NCI-H2227 treated with DMSO at 0.1 percent for 48 hours (cell line): ENCODE data around the gene HDHD3.
"Not testable (repeated sequence)": the region's sequence is repeated elsewhere in the genome, so short reads cannot be mapped to it uniquely, and the experiment has no call there.

Experiments used
- DNase-seq: peaks from one replicate; lab custom pipeline; 2025; lab: John Stamatoyannopoulos, UW

HDHD3 gene

GRCh38 chr9:113389451-113389850 is 12.7 kb upstream of the HDHD3 start:
- no peak for DNase-seq

DNA sequence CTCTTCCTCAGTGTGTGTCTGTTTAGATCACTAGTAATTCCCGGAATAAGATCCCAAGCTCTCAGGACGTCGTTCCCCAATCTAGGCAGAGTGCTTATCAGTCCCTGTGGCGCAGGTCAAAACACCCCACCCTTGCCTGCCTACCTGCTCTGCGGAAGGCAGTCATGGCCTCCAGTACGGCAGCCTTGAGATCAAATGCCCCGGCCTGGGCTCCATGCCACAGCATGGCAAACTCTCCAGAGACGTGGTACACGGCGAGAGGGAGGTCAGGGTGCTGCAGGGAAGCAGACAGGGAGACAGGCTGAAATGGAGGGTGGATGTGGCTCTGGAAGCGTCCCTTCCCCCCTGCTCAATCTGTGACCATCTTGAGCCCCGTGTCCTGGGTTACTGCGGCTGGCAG is 12.0 kb upstream of the HDHD3 start:
- no peak for DNase-seq

- no peak for DNase-seq
Observed at GRCh38 chr9:113387560-113388230, 10.9 kb upstream of the HDHD3 start.

GRCh38 chr9:113386571-113387393 is 10.0 kb upstream of the HDHD3 start:
- DNase-seq, result no peak

DNA sequence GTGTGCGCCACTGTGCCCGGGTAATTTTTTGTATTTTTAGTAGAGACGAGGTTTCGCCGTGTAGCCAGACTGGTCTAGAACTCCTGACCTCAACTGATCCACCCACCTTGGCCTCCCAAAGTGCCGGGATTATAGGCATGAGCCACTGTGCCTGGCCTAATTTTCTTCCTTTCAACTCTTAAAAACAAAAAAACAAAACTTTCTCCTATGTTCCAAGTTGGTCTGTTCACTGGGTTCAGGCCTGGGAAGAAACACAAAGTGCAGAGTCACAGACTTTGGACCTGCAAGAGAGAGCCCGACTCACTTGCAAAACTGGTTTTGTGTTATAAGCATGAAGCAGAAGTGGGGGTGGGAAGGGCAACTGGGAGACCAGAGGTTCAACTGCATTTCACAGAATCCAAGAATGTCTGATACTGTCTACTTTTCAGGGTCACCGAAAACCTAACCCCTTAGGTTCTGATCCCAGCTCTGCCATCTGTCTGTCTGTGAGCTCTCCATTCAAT is 5.2 kb upstream of the HDHD3 start:
- DNase-seq, result no peak

DNA sequence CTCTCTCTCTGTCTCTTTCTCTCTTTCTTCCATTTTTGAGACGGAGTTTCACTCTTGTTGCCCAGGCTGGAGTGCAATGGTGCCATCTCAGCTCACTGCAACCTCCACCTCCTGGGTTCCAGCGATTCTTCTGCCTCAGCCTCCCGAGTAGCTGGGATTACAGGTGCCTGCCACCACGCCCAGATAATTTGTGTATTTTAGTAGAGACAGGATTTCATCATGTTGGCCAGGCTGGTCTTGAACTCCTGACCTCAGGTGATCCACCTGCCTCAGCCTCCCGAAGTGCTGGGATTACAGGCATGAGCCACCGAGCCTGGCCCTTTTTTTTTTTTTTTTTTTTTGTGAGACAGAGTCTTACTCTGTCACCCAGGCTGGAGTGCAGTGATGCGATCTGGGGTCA is 4.7 kb upstream of the HDHD3 start:
- DNase-seq, result not testable (repeated sequence)

DNA sequence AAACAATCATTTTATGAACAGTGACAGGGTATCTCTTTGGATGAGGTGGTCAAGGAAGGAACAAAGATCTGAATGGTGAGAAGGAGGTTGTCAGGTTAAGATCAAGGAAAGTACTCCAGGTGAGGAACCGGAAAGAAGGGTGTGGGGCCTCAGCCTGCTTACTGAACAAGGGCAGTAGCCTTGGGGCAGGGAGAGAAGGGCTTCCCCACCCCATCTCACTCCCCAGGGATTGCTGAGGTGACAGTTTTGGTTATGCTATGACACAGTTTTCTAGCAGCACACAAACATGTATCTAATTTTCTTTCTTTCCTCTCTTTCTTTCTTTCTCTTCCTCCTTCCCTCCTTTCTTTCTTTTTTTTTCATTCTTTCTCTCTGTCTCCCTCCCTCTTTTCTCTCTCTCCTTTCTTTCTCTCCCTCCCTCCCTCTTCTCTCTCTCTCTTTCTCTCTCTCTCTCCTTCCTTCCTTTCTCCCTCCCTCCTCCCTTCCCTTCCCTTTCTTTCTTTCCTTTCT is 4.1 kb upstream of the HDHD3 start:
- no peak for DNase-seq

GRCh38 chr9:113379829-113380210 is 3.0 kb upstream of the HDHD3 start:
- DNase-seq, result not testable (repeated sequence)

- not testable (repeated sequence) for DNase-seq
Observed at GRCh38 chr9:113379094-113379828, 2.5 kb upstream of the HDHD3 start.

- DNase-seq, result no peak
Observed at GRCh38 chr9:113375057-113376023, 1.4 kb downstream of the HDHD3 start.

- no peak for DNase-seq
Observed at GRCh38 chr9:113373676-113374392, 3.0 kb downstream of the HDHD3 start.

GRCh38 chr9:113373256-113373655 is 3.5 kb downstream of the HDHD3 start:
- DNase-seq, result no peak

DNA sequence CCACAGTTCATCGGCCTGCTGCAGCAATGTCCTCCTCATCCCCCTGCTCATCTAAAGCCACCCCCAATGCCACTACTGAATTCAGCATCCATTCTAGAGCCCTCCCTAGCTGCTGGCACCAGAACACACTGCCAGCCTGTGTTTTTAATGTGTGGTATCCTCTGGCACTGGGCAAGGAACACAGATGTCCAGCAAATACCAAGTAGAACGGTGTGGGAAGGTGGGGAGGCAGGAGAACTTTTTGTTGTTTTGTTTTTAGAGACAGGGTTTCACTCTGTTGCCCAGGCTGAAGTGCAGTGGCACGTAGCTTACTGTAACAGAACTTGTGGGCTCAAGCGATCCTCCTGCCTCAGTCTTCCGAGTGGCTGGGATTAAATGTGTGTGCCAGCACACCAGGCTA is 4.7 kb downstream of the HDHD3 start:
- no peak for DNase-seq

GRCh38 chr9:113370806-113371325 is 5.9 kb downstream of the HDHD3 start:
- DNase-seq, result no peak

GRCh38 chr9:113369855-113370140 is 7.0 kb downstream of the HDHD3 start:
- no peak for DNase-seq

GRCh38 chr9:113368982-113369854 is 7.6 kb downstream of the HDHD3 start:
- no peak for DNase-seq

DNA sequence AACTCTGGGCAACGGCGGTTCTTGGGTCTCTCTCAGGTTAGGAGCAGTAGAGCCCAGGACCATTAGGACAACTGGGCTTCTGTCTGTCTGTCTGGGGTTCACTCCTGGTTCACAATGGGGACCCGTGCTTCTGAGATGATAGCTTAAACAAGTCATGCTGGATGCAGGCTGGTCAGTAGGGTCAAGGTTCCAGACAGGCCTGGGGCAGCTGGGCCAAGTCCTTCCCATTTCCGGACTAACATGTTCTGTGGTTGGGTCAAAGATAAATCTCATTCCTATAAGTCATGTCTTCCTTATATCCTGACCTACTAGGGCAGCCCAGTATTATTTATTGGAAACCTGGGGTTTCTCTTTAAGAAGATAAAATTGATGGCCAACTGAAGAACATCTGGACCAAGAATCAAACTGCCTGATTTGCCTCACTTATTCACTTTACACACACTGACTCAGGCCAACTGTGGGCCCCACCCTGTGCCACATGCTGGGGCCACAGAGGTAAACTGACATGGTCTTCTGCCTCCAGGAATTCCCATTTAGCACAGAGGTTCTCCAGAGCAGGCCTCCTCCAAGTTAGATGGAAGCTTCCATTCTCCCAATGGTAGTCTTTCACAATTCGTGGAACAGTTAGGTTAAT is 8.3 kb downstream of the HDHD3 start:
- no peak for DNase-seq

DNA sequence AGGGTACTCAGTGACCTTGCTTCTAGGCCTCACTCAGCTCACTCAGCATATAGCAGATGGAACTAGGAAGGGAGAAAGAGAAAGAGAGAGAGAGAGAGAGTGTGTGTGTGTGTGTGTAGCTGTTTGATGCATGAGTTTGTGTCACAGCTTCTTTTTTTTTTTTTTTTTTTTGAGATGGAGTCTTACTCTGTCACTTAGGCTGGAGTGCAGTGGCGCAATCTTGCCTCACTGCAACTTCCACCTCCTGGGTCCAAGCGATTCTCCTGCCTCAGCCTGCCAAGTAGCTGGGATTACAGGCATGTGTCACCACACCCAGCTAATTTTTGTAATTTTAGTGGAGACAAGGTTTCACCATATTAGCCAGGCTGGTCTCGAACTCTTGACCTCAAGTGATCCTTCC is 11.1 kb downstream of the HDHD3 start:
- DNase-seq, result not testable (repeated sequence)

- no peak for DNase-seq
Observed at GRCh38 chr9:113364951-113365350, 11.8 kb downstream of the HDHD3 start.
